ENCODE data around the gene OSBPL2. TPM values are rescaled to one million over a fixed set of nuclear protein-coding genes. Genes with fewer than 3 reads are reported as not detected.

The OSBPL2 gene
- polyA plus RNA-seq, 1 experiment = 20.5 TPM

DNA sequence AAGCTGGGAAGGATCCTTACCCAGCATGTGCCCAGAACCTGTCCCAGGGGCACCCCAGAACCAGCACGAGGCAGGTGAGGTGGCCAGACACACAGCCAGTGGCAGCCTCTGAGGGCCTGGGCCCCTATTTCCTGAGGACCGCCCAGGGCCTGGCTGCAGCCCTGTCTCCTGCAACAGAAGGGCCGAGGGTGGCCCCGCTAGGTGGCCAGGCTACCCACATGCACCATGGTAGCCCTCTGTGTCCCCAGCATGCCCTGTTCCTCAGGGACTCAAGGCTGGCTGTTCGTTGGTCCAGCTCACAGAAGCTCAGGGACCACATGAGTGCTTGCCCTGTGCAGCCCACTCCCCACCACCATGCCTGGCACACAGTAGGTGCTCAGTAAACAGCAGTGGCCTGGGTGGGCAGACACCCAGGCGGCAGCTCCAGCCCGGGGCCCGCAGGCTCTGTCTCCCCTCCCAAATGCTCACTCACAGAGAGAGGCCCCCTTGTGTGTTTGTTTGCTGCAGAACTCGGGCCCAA is 26.5 kb upstream of the OSBPL2 start:
- CTCF ChIA-PET = no interaction called here
- POLR2A ChIA-PET = no interaction called here

GRCh38 chr20:62212299-62212698 is 26.0 kb upstream of the OSBPL2 start:
- Histone ChIP-seq H3K4me3 (ENCODE audit: low read depth, low read length) (no peak overlapping the region), H3K36me3 (ENCODE audit: control insufficient read depth, insufficient read depth, low read length) (no peaks in the 10 kb centered on the region), H3K27me3 (ENCODE audit: control insufficient read depth, insufficient read depth, low read length) (peaks cover 2% of the 10 kb centered on the region)
- ChIA-PET CTCF (no interaction called here), POLR2A (no interaction called here)
- TF ChIP-seq CTCF (IDR thresholded peaks at IDR 0.05; ENCODE audit: insufficient read depth, low read depth, low read length) = no peak
- no peak for DNase-seq (ENCODE audit: low read depth)

More for the DNA sequence above, 26.5 kb upstream of the OSBPL2 start:
- Histone ChIP-seq H3K27me3 (ENCODE audit: control insufficient read depth, insufficient read depth, low read length) (no peaks in the 10 kb centered on the region; the same call in none of the 2 replicates), H3K4me3 (ENCODE audit: low read depth, low read length) (no peak overlapping the region), H3K36me3 (ENCODE audit: control insufficient read depth, insufficient read depth, low read length) (no peaks in the 10 kb centered on the region)
- DNase-seq (ENCODE audit: low read depth) = no peak
- TF ChIP-seq CTCF (IDR thresholded peaks at IDR 0.05; ENCODE audit: insufficient read depth, low read depth, low read length) = no peak

DNA sequence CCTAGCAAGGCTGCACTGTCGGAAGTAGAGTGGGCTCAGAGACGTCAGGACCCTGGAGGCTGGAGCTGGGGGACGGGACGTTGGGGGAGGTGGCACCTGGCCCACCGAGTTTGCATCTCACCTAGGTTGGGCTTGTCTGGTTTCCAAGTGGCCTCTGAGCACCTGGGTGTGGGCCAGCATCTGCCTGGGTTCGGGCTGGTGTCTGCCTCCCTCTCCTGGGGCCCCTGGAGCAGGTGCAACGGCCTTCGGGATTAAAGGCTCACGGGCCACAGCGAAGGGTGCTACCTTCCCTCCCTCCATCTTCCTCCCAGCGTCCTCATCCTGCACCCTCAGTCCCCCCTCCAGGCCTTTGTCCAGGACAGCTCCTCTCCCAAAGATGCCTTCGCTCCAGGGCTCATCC is 24.3 kb upstream of the OSBPL2 start:
- CTCF ChIA-PET = no interaction called here
- POLR2A ChIA-PET = no interaction called here
- DNase-seq (ENCODE audit: low read depth) = no peak

GRCh38 chr20:62215020-62215990 is 23.0 kb upstream of the OSBPL2 start:
- CTCF ChIA-PET = no interaction called here
- H3K27me3 ChIP-seq (ENCODE audit: control insufficient read depth, insufficient read depth, low read length) = peaks cover 18% of the 10 kb centered on the region

More for the DNA sequence above, 24.3 kb upstream of the OSBPL2 start:
- Histone ChIP-seq H3K36me3 (ENCODE audit: control insufficient read depth, insufficient read depth, low read length) (no peaks in the 10 kb centered on the region), H3K4me3 (ENCODE audit: low read depth, low read length) (no peak overlapping the region), H3K27me3 (ENCODE audit: control insufficient read depth, insufficient read depth, low read length) (peaks cover 14% of the 10 kb centered on the region)
- TF ChIP-seq CTCF (IDR thresholded peaks at IDR 0.05; ENCODE audit: insufficient read depth, low read depth, low read length) = no peak

More at GRCh38 chr20:62215020-62215990, 23.0 kb upstream of the OSBPL2 start:
- no peak for DNase-seq (ENCODE audit: low read depth)
- no peak for TF ChIP-seq CTCF (IDR thresholded peaks at IDR 0.05; ENCODE audit: insufficient read depth, low read depth, low read length)
- POLR2A ChIA-PET = no interaction called here
- Histone ChIP-seq H3K4me3 (ENCODE audit: low read depth, low read length) (no peak overlapping the region), H3K36me3 (ENCODE audit: control insufficient read depth, insufficient read depth, low read length) (no peaks in the 10 kb centered on the region)
